ENCODE data around the gene CALD1.
A peak's percentile ranks its signal among the peaks of the same experiment; 100 is the strongest.

Gene CALD1

DNA sequence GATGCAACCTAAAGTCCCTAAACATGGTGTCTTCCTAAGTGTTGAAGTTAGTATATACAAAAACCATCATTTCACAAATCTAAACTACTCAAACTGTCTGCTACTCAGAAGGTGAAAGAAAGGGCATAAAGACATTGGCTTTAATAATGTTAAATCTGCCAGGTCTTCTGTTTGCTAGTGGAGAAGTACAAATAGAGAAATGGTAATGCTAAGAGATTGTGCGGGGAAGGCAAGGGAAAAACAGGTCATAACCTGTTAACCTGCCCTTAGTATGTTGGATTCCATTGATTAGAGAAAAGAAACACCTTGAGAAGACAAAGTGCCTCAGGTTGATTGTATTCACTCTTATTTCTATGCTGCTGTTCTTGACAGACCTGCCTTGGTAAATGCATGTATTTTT, 80.3 kb downstream of the CALD1 start:
- ATAC-seq, result no peak
- DNase-seq, result no peak

DNA sequence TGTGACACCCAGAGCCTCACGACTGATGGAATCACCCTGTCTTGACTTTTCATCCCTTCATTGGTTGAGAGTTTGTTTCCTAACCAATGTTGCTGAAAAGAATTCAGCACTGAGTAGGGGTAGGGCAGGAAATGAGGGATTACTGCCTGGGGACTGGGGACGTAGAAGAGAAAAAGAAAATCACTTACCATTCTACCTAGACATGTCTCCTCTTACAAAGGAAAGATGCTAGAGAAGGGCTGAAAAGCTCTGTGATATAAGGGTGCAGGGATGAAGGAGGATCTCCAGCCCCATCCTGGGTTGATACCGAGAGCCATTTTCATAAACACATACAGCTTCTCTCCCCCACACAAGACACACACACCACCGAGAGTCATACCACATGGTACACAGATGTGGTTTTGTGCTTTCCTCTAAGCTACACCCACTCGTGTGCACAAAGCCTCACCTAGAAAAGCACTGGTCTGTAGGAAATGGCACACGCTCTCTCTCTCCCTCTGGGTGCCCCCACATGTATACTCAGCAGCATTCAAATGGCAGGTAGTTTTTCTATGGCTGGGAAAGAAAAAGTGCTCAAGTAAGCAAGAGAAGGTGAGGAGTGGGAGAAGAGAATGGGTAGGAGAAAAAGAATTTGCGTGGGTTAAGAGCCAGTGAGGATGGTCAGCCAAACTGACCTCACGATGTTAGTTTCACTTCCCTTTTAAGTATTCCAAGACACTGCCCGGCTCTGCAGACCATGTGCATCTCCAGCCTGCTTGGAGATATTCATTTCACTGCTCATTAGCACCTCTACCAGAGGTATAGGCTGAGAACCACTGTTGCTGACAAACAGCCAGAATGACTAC, 85.8 kb downstream of the CALD1 start:
- peak; percentile 23 for DNase-seq

DNA sequence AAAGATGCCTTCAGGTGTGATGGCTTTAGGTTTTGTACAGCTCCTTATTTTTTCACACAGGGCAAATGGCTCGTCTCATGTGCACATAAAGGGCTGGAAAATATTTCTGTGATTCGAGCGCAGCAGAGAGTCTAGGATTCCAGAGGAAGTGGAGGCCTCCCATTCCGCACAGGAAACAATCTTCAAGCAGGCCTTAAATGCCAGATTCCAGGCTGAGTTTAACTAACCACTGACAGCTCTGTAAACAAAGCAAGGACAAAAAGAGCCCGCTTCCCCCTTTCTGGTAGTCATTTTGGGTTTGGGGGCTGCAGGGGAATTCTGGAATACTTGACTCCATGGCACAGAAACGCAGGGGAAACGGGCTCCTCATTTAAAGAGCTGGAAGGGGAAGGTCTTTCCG, 87.2 kb downstream of the CALD1 start:
- ATAC-seq, result no peak
- DNase-seq, result no peak

More for the DNA sequence above, 85.8 kb downstream of the CALD1 start:
- peak; percentile 94 for ATAC-seq

DNA sequence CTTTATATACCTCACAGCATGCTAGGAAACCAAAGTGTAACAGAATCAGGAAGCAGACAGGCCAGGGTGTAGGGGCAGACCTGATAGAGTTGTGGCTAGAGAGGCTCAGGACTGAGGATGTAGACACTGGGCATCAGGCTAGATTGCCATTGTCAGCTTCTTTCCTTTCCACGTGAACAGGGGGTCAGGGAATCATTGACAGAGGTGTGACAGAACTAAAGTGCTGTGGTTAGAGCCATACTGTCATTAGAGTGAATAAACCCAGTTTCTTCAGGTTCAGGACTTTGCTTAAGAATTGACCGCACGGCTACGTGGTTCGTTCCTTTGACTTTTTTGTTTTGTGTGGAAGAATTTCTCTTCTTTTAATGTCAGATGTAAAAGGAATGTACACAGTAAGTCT, 90.7 kb downstream of the CALD1 start:
- ATAC-seq (no peak), DNase-seq (no peak)

DNA sequence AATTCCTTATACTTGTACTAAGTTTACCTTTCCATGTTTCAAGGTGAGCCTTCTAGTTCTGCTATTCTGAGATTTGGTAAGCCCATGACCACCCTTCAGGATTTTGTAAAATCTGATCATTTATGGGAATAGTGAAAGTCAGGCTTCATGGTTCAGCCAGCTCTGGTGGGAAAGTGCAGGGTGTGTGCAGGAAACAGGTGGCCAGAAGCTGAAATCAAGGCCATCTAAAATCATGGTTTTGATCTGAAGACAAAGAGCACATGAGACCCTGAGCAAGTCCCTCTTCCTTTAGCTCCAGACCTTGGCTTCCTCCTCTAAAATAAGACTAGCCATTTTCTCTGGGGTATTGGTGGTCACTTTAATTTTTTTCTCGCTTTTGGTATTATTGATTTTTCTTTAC, 91.3 kb downstream of the CALD1 start:
- ATAC-seq (no peak), DNase-seq (no peak)

DNA sequence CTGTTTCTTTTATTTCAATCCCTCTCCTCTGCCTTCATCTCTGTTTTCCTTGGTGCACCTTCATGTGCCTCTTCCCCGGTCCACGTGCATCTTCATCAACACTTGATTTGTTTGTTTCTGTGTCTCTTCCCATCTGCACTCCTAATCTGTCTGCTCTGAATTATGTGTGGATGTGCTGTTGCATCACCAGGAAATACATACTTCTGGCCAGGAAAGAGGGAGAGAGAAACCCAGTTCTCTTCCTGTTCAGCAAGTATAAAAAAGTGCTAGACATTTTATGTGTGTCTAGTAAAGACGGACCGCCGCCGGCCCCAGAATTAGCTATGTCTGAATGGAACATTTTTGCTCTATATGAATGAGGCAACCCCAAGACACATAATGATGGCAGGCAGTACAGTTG, 93.8 kb downstream of the CALD1 start:
- ATAC-seq (no peak), DNase-seq (no peak)

DNA sequence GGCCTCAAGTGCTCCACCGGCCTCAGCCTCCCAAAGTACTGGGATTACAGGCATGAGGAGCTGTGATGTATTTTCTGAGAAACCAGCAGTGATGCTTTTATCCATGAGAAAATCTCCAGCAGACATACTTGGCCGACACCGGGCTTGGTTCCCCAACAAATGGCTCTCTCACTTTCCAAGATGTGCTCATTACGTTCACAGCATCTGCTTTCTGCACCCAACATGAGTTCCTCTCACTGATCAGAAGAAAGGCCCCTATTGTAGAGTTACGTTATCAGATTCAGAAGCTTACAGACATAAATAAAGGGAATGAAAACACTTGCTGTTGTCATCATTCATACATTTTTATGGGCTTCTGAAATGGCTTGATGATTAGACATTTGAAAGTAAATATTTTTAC, 95.0 kb downstream of the CALD1 start:
- DNase-seq (no peak), ATAC-seq (no peak)

DNA sequence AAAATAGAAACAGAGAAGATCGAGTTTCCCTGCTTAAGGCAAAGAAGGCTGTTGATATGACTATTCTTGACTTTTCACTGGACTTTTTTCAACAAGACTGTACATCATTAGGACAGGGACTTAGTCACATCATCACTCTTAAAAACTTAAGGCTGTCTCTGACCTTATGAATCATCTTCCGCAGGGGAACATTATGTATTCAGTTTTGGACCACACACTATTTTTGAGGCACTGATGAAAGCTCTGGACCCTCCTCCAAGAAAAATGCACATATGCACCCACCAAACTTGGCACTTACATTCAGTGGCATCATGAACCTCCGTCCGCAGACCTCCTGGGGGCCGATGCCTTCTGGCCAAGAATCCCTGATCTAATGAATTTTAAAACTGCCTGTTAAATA, 96.4 kb downstream of the CALD1 start:
- ATAC-seq (no peak), DNase-seq (no peak)

DNA sequence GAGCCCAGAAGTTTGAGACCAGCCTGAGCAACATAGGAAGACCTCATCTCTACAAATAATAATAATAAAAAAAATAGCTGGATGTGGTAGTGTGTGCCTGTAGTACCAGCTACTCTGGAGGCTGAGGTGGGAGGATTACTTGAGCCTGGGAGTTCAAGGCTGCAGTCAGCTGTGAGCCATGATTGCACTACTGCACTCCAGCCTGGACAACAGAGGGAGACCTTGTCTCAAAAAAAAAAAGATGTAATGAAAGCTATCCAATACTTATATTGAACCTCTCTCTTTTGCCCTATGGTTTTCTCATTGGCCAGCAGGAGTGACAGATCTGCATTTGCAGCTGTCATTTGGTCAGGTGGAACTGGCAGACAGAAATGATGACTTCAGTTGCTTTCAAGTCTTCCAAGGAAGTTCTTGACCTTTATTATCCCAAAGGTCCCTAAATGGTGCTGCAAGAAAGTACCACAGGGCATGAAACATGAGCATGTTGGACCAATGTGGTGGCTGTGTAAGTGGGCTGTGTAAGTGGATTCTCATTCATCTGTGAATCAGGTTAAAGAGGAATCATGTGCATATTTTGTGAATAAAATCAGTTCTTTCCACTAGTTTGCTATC, 99.4 kb downstream of the CALD1 start:
- DNase-seq (no peak), ATAC-seq (no peak)

DNA sequence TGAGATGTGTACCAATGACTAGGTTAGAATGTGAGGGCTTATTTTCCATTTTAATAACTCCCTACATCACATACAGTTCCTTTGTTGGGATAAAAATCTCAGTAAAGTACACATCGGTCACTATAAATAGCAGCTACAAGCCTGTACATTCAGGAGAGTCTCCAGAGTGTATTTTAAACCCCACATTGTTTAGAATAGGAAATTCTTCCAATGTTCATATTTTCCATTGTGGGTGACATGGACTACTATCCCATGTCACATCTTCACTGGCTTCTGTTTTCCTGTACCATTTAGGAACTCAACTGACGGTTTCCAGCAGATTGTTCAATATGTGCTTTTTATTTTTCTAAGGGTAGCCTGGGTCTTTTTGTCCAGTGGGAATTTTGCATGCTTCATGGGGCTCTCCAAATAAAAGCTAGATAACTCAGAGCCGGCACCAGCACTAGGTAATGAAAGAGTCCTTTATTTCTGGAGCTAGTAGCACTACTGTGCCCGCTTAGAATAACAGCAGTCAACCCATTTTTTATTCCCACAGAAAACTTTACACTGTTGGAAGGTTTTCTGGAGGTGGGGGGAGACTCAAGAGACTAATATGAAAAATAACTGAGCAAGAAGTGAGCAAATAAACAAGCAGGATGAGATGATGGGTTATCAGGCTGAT, 100.5 kb downstream of the CALD1 start:
- no peak for ATAC-seq
- DNase-seq, result no peak

DNA sequence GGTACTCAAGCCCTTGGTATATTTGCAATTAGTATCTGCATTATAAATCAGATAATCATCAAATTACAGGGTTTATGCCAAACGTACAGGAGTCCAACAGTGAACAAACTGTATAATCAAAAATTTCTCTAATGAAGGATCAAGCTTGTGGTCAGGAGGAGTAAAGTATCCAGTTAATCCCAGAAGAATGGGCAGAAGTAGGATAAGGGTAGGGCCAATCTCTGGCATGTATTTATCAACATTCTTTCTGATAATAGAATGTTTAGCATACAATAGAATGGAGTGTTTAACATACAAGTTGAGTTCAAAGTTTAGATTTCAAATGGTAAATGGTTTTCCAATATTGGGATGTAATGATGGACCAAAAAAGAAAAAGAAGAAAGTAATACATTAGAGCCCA, 103.0 kb downstream of the CALD1 start:
- ATAC-seq (no peak), DNase-seq (no peak)

DNA sequence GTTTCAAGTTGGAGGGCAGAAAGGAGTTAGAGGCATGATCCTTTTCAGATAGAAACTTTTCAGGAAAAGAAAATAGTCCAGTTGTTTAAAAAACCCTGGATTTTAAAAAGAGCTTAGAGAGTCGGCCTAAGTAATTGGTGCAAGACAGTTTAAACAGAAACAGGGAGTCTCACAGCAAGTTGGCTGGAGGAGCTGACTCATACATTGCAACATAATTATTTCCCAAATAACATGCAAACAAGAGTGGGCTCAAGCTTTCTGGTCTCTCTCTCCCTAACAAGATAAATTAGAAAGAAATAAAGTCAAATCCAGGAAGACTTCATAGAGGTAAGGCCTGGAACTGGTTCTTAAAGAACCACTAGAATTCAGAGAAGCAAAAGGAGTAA, 106.5 kb downstream of the CALD1 start:
- no peak for ATAC-seq
- no peak for DNase-seq

DNA sequence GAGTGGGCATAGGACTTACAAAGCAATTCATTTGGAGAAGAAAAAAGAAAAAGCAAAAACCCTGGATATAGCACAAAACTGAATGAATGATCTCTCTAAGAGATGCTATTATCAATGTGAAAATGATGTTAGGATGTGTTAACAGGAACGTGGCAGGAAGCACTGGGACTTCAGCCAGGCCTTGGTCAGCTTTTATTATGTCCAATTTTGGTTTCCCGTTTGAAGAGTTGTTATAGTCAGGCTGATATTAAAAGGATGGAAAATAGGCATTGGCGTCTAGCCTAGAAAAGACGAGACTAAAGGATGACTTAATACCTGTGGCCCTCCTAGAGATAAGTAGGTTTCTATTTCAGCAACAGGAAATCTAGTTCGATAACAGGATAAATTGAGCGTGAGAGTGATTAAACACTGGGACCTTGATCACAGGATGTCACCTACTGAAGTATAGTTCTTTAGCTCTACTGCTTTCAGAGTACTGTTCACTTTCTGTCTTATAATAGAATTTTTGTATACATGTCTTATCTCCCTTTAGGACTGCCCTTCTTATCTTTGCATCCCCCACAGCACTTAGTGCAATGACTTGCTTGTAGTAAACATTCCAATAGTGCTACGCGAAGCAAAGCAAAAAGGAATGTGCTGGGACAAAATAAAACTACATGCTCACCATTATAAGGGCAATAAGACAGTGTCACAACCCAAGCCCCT, 107.1 kb downstream of the CALD1 start:
- DNase-seq, result no peak
- no peak for ATAC-seq

DNA sequence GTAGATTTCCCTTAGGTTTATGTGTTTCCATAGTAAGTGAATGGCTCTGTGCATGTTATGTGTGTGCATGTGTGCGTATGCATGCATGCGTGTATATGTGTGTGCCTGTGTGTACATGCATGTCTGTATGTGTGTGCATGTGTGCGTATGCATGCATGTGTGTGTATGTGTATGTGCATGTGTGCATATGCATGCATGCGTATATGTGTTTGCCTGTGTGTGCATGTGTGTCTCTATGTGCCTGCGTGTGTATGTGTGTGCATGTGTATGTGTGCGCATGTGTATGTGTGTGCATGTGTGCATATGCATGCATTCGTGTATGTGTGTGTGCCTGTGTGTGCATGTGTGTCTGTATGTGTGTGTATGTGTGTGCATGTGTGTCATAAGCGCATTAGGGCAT, 108.1 kb downstream of the CALD1 start:
- ATAC-seq (no peak), DNase-seq (no peak)

DNA sequence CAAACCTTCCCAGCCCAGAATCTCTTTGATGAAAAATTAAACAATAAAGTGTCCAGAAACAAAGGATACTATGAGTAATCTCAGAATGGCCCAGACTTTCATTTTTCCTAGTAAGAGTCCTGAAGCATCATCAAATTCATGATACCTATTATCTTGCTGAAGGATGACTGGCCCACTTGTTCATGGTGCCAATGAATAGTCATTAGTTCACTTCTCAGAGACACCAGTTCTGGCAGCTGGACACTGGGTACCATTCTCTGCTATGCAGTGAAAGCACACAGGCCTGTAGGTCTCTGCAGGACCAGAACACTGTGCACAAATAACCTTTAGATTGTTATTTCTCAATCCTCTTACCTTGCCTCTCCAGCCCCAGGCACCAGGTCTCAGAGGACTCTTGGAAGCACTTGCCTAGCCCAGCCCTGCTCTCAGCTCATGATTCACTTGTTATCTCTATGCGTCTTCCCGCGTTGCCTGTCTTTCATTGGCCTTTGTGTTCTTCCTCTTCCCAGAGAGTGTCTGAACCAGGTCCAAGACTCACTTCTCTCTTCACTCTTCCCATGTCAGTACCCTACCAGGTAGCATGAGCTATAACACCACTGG, 108.8 kb downstream of the CALD1 start:
- DNase-seq (no peak), ATAC-seq (no peak)

DNA sequence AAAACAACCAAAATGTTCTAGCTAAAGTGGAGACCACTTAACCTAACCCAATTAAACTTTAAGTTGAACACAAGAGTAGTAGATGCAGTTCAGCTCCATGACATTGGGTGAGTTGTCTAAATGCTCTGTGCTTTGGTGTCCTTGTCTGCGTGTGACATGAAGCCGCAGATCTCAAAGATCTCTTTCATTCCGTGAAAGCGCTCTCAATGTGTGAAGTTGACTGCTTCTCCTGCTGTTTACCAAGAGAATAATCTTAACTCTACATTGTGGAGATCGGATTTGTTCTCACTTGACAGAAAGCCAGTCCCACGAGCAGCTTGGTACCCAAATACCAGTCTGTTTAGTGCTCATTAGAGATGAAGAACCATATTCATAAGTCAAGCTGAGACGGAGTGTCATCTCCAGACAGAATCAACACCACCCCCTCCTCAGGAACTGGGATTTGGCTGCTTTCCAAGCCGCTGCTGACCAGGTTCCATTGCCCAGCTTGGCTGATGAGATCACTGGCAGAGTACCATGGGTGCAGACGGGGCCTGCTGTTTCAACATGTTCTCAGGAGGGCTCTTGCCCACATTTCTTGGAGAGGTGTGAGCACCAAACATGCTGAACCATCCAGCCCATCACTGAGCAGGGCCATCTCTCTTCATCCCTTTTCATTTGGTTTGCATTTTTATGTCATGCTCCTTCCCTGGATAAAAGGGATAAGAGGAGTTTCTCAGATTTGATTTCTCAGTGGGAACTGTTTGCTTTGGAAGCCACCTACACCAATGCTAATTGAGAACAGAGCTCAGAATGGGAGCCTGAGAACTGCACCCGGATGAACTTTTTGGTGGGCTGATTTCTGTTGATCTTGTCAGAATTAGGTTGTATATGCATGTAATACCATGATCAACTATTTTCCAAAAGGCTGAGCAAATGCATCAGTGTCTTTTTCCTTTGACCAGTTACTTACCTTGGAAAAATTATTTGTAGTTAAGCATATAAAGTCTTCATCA, 111.1 kb downstream of the CALD1 start:
- DNase-seq (no peak), ATAC-seq (no peak)

DNA sequence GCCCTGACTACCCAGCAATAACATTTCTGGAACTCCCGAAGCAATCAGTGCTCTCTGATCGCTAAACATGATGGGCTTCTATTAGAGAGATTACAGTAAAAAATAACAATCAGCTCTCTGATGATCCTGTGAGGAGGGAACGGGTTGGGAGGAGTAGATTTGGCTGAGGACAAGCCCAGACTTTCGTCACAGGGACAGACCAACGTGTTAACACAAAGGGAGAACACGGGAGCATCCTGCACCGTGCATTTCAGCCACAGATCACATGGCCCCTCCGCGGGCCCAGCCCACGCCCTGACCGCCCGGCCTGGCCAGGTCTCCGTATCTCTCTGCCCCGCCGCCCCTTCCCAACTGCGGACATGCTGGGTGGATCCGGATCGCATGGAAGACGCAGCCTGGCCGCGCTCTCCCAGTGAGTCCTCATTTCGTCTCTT, 111.8 kb downstream of the CALD1 start:
- no peak for ATAC-seq
- no peak for DNase-seq

DNA sequence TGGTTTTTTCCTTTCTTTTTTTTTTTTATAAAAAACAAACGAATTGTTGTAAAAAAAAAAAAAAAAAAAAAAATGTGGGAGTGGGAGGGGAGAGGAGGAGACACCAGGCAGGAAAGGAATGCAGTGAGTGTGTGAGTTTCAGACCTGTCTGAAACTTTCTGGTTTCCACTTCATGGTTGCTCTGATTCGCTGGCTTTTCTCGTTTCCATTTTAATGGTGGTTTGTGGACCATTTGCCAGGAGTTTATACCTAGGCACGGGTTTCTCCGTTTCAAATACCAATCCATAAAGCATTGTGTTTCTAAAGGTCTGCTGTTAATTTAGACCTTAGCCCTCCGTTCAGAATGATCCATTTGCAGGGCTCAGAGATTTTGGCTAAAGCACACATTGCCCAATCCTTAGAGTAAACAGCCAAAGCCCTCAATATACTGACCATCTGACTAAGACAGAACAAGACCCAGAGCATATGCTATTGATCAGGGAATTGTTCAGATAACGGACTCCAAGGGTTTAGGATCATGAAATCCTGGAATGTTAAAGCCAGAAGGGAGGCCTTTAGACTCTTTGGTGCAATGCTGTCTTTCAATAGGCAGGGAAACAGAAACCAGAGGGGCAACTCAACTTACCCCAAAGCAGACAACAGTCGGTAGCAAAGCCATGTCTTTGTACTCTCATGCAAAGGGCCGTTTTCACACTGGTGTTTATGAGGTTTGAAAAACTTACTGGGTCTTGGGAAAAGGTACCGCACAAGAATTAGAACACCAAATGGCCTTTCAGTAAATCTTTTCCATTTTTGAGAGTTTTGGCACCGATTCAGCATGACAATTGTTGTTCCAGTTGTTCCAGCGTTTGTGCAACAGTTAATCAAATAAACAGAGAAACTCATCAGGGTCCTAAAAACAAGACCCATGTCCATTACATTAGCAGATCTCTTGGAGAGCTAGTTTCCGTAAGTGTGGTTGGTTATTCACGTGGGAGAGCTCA, 112.6 kb downstream of the CALD1 start:
- DNase-seq (no peak), ATAC-seq (no peak)

DNA sequence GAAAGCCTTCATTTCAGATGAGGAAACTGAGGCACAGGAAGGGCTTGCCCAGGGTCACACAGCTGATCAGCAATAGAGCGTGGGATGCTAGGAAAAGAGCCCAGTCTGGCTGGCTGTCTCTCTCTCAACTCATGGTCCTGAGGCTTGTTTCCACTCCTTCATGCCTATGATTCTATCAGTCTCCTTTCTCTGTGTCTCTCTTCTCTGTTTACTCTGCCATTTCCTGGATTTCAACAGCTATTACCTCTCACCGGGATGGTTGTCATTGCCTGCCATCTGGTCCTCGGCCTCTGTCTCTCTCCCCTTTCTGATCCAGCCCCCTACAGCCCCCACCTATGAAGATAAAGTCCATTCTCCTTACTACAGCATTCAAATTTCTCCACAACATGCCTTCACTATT, 113.5 kb downstream of the CALD1 start:
- no peak for DNase-seq

DNA sequence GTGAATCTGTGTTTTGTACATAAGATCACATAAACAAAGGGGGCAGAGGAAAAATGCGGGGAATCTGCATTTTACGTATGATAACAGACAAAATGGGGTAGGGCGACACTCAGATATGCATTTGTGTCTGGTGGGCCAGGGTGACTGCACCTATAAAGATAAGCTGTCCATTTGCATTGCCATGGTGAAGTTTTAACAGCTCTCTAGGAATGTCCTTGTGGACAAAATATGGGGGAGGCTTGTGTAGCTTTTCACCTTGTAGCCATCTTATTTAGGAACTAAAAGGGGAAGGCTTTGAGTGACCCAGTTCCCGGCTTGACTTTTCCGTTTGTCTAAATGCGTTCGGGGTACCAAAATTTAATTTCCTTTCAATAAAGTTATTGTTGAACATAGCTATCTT, 114.5 kb downstream of the CALD1 start:
- DNase-seq (no peak), ATAC-seq (no peak)

More for the DNA sequence above, 113.5 kb downstream of the CALD1 start:
- no peak for ATAC-seq

Measured in stimulated activated naive CD8-positive, alpha-beta T cell treated with anti-CD3 and anti-CD28 coated beads, Interleukin-15, Interleukin-2, amounts not matched to agents 100 U/mL and 50 U/mL, for 24 hours (primary cell).